Metanephros (tissue), 1 donor: ENCODE data around the gene CD1B. TPM values are rescaled to one million over a fixed set of nuclear protein-coding genes. Genes with fewer than 3 reads are reported as not detected.

Source experiments
- total RNA-seq: library from RNA; depleted of rRNA; stranded (reverse); fragments of >200 nt; gene quantifications from one replicate; pipeline ENCODE4 v1.2.3, GENCODE V29; 2014

Gene CD1B
- not detected for total RNA-seq

GRCh38 chr1:158331481-158332150 is at the start of gene CD1B:
CD1B (minus strand) TSS chr1:158331531; CDS start chr1:158331423, 108 bp downstream.

GRCh38 chr1:158353303-158354075 is 22.2 kb upstream of the CD1B start, which contains the start of gene CD1E:
CD1E (plus strand) TSS chr1:158353894; CDS start chr1:158353989, 95 bp downstream.

DNA sequence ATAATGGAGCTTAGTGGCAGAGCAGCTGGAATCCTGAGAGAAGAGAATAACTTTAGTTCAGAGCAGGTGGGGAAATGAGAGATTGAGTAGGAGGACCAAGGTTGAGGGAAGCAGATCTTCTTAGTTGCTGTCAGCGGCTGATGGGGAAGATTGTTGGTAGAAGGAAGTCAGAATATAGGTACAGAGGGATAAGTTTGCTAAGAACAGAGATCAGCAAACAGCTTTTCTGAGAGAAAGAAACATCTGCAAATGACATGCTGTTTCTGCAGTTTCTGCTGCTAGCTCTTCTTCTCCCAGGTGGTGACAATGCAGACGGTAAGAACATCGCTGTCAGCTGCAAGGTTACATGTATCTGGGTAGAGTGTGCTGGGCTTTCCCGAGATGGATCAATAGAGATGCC is 41.5 kb downstream of the CD1B start, which contains the start of gene CD1C:
CD1C (plus strand) TSS at position 113 of the 400 bp plus-strand sequence; CDS start at position 255, 142 bp downstream.

Other genes starting within 250 kb of the CD1B start
- 5.0 TPM for gene CD1D, start 150.6 kb downstream of the CD1B start, total RNA-seq
- gene CD1A, start 77.1 kb downstream of the CD1B start, total RNA-seq = not detected
- 1.3 TPM for gene CD1C, start 41.6 kb downstream of the CD1B start, total RNA-seq
- gene CD1E, start 22.4 kb upstream of the CD1B start, total RNA-seq = 0.82 TPM
- not detected for gene OR10T2, start 67.9 kb upstream of the CD1B start, total RNA-seq
- gene OR10K2, start 94.7 kb upstream of the CD1B start, total RNA-seq = not detected
- not detected for gene OR10K1, start 130.3 kb upstream of the CD1B start, total RNA-seq
- gene OR10R2, start 140.7 kb upstream of the CD1B start, total RNA-seq = not detected
- not detected for gene OR6Y1, start 222.9 kb upstream of the CD1B start, total RNA-seq
- not detected for gene OR6P1, start 239.0 kb upstream of the CD1B start, total RNA-seq
- not detected for gene OR10X1, start 248.4 kb upstream of the CD1B start, total RNA-seq